Panc1 (cell line): Measurements from ENCODE around the gene INPPL1. TPM values are rescaled to one million over a fixed set of nuclear protein-coding genes. Genes with fewer than 3 reads are reported as not detected.

Experiments
- ATAC-seq: fragments of 200-7000 bp; cut with Tn5 transposase; 2 replicates; pipeline ENCODE4 v1.9.1; 2020; ENCODE audit warnings: mild to moderate bottlenecking, moderate library complexity
- BruUV-seq: library from RNA; stranded (reverse); fragments of 400-500 nt; replicated peaks from 2 replicates; lab custom pipeline; 2021; lab: Mats Ljungman, UMichigan
- CTCF ChIA-PET: fragments of 300-600 bp; sonication (Branson Sonifier 250); formaldehyde crosslinking; loops from one replicate; lab custom pipeline; 2022; ENCODE audit warnings: antibody characterized with exemption; lab: Charles Lee
- POLR2A ChIA-PET: fragments of 300-600 bp; sonication (Branson Sonifier 250); formaldehyde crosslinking; loops from one replicate; lab custom pipeline; 2022; ENCODE audit warnings: antibody characterized with exemption; lab: Charles Lee
- DNase-seq: peaks from one replicate; pipeline ENCODE4 v3.0.0-alpha.2; 2010; ENCODE audit warnings: low read depth, low spot score
- H3K27ac ChIP-seq: 2 replicates; pipeline ENCODE4 v1.5.1; 2011; ENCODE audit warnings: mild to moderate bottlenecking, low read length, inconsistent platforms
- H3K27me3 ChIP-seq: fragments of 200-500 bp; sonication (Bioruptor generic); 2 replicates; pipeline ENCODE4 v1.6.0; 2014; ENCODE audit warnings: low read length, inconsistent platforms; ENCODE audit not compliant: control insufficient read depth, insufficient read depth
- H3K36me3 ChIP-seq: fragments of 200-500 bp; sonication (Bioruptor generic); 2 replicates; pipeline ENCODE4 v1.5.1; 2014; ENCODE audit warnings: inconsistent platforms, mild to moderate bottlenecking, low read length, moderate library complexity; ENCODE audit not compliant: control insufficient read depth, insufficient read depth
- H3K4me1 ChIP-seq: 2 replicates; pipeline ENCODE4 v1.5.1; 2011; ENCODE audit warnings: inconsistent platforms, mild to moderate bottlenecking, low read length, moderate library complexity; ENCODE audit not compliant: control insufficient read depth, insufficient read depth
- H3K4me3 ChIP-seq, 2 experiments: 2 replicates each; pipeline ENCODE4 v1.5.1; 2011 to 2012; ENCODE audit warnings: low read depth in 2 of 2, low read length in 2 of 2, mild to moderate bottlenecking in 2 of 2, inconsistent platforms in 1 of 2, moderate library complexity in 1 of 2
- H3K9me3 ChIP-seq: fragments of 200-500 bp; sonication (Bioruptor generic); 2 replicates; pipeline ENCODE4 v1.5.1; 2014; ENCODE audit warnings: low read depth, mild to moderate bottlenecking, inconsistent platforms, low read length, moderate library complexity; ENCODE audit not compliant: control insufficient read depth, insufficient read depth
- CTCF ChIP-seq: fragments of 450-650 bp; IDR thresholded peaks from 2 replicates; pipeline ENCODE4 v1.5.1; 2017; ENCODE audit warnings: mild to moderate bottlenecking
- POLR2AphosphoS5 ChIP-seq: IDR thresholded peaks from 2 replicates; pipeline ENCODE4 v1.6.1; 2012; ENCODE audit warnings: mild to moderate bottlenecking, low read depth, low read length, moderate library complexity
- REST ChIP-seq, 2 experiments: IDR thresholded peaks; 2 replicates each; pipeline ENCODE4 v1.6.1; 2011 to 2012; ENCODE audit warnings: low read depth in 2 of 2, control low read depth in 1 of 2, low read length in 1 of 2, mild to moderate bottlenecking in 1 of 2, moderate library complexity in 1 of 2; ENCODE audit not compliant: insufficient read depth in 1 of 2
- SIN3A ChIP-seq: IDR thresholded peaks from 2 replicates; pipeline ENCODE4 v1.6.1; 2012; ENCODE audit warnings: low read depth, mild to moderate bottlenecking, low read length, moderate library complexity, borderline replicate concordance; ENCODE audit not compliant: insufficient read depth
- TCF7L2 ChIP-seq: IDR thresholded peaks from 2 replicates; pipeline ENCODE4 v1.6.1; 2011; ENCODE audit warnings: mild to moderate bottlenecking, low read depth, low read length, inconsistent platforms
- in situ Hi-C: cut with HindIII; loops from 2 replicates; pipeline ENCODE4 v1.10.0; 2016; ENCODE audit warnings: low sequenced_read_pairs, low pct_unique_long_range_greater_than_20kb
- intact Hi-C: fragments of 100-400 bp; cut with micrococcal nuclease; formaldehyde crosslinking; loops from one replicate; pipeline ENCODE4 v1.10.0; 2022; ENCODE audit not compliant: unreplicated experiment
- total RNA-seq: library from RNA; stranded (reverse); gene quantifications from one replicate; pipeline ENCODE4 v1.2.1, GENCODE V29; 2021; ENCODE audit not compliant: unreplicated experiment

INPPL1 gene
- total RNA-seq, 1 experiment from 2014 or later = 298 TPM

GRCh38 chr11:72280726-72281315 is 56.3 kb downstream of the INPPL1 start:
- DNase-seq = no peak
- TF ChIP-seq CTCF (no peak), POLR2AphosphoS5 (no peak), SIN3A (no peak), TCF7L2 (no peak), REST (IDR thresholded peaks at IDR 0.05; ENCODE audit: insufficient read depth in 1 of 2, low read depth in 2 of 2, low read length in 1 of 2) (no peak)
- ChIA-PET CTCF (no interaction called here), POLR2A (no interaction called here)
- no TSS peak for BruUV-seq
- no peak for ATAC-seq
- Histone ChIP-seq H3K9me3 (no peaks in the 10 kb centered on the region), H3K4me3 (no peak overlapping the region), H3K27ac (no peak overlapping the region), H3K27me3 (no peaks in the 10 kb centered on the region; the same call in 1 of the 2 replicates), H3K36me3 (no peaks in the 10 kb centered on the region), H3K4me1 (no peaks in the 10 kb centered on the region)
- in situ Hi-C loops (no loop called here), intact Hi-C loops (no loop called here)

GRCh38 chr11:72283947-72284346 is 59.4 kb downstream of the INPPL1 start:
- peak; percentile 62; the same call in 1 of the 2 replicates for ATAC-seq
- H3K9me3 ChIP-seq = no peaks in the 10 kb centered on the region

More at GRCh38 chr11:72283947-72284346, 59.4 kb downstream of the INPPL1 start:
- no TSS peak for BruUV-seq
- Histone ChIP-seq H3K4me1 (no peaks in the 10 kb centered on the region), H3K4me3 (no peak overlapping the region), H3K36me3 (no peaks in the 10 kb centered on the region), H3K27ac (no peak overlapping the region), H3K27me3 (no peaks in the 10 kb centered on the region; the same call in 1 of the 2 replicates)
- no peak for DNase-seq
- TF ChIP-seq TCF7L2 (no peak), REST (IDR thresholded peaks at IDR 0.05; ENCODE audit: insufficient read depth in 1 of 2, low read depth in 2 of 2, low read length in 1 of 2) (no peak), POLR2AphosphoS5 (no peak), SIN3A (no peak), CTCF (no peak)
- in situ Hi-C loops (no loop called here), intact Hi-C loops (no loop called here)
- ChIA-PET POLR2A (no interaction called here), CTCF (no interaction called here)
